A549 (cell line): ENCODE results near the gene SPC24. TPM values are rescaled to one million over a fixed set of nuclear protein-coding genes. Genes with fewer than 3 reads are reported as not detected.

Experiments used
- ATAC-seq, 2 experiments: fragments of 200-7000 bp in 1 of 2; fragments of >200 bp in 1 of 2; cut with Nextera tagmentation in 1 of 2; cut with Tn5 transposase in 1 of 2; 3 replicates each; pipeline versions ENCODE4 v1.8.0 to v1.9.1; 2018 to 2020; ENCODE audit warnings: mild to moderate bottlenecking in 1 of 2, moderate library complexity in 1 of 2
- CTCF ChIA-PET: fragments of 300-600 bp; sonication (Branson Sonifier 250); formaldehyde crosslinking; extraction: SDS; loops from one replicate; lab custom pipeline; 2021; ENCODE audit warnings: antibody characterized with exemption, inconsistent platforms; lab: Yijun Ruan, JAX
- POLR2A ChIA-PET: fragments of 350-600 bp; formaldehyde crosslinking; extraction: SDS; loops from one replicate; lab custom pipeline; 2021; ENCODE audit warnings: antibody characterized with exemption, inconsistent platforms; lab: Yijun Ruan, JAX
- DNase-seq, 2 experiments: peaks; one replicate each; pipeline versions ENCODE4 v3.0.0 to v3.0.0-alpha.2; 2011 to 2016; ENCODE audit warnings: low read depth in 1 of 2, low spot score in 1 of 2
- FAIRE-seq: peaks from 2 replicates; lab custom pipeline; 2011; peaks lifted over from hg19 to GRCh38; lab: Jason Lieb, UNC
- H3K27ac ChIP-seq, 2 experiments: fragments of >200 bp; sonication (Bioruptor Twin); formaldehyde crosslinking; 3 replicates each; pipeline ENCODE4 v1.5.1; 2016 to 2017
- H3K4me1 ChIP-seq: fragments of >200 bp; sonication (Bioruptor Twin); formaldehyde crosslinking; 3 replicates; pipeline ENCODE4 v1.6.1; 2016
- H3K4me2 ChIP-seq: fragments of >200 bp; sonication (Bioruptor Twin); formaldehyde crosslinking; 3 replicates; pipeline ENCODE4 v1.6.1; 2016
- H3K4me3 ChIP-seq: fragments of >200 bp; sonication (Bioruptor Twin); formaldehyde crosslinking; 3 replicates; pipeline ENCODE4 v1.5.1; 2016
- H3K9me3 ChIP-seq: fragments of >200 bp; sonication (Bioruptor Twin); formaldehyde crosslinking; 3 replicates; pipeline ENCODE4 v1.6.1; 2016
- BCL3 ChIP-seq: fragments of >200 bp; sonication (Bioruptor Twin); formaldehyde crosslinking; IDR thresholded peaks from 3 replicates; pipeline ENCODE4 v1.6.1; 2016
- CEBPB ChIP-seq, 2 experiments: fragments of >200 bp in 1 of 2; sonication (Bioruptor Twin) in 1 of 2; formaldehyde crosslinking in 1 of 2; IDR thresholded peaks; 2 replicates each; pipeline ENCODE4 v1.6.1; 2012 to 2016
- CHD2 ChIP-seq: fragments of 150-350 bp; IDR thresholded peaks from 2 replicates; pipeline ENCODE4 v1.6.1; 2014; ENCODE audit warnings: low read length; ENCODE audit not compliant: partially characterized antibody
- E2F6 ChIP-seq: IDR thresholded peaks from 2 replicates; pipeline ENCODE4 v1.6.1; 2012; ENCODE audit warnings: low read depth, borderline replicate concordance
- EHF ChIP-seq: fragments of 250-450 bp; sonication (Bioruptor Pico); IDR thresholded peaks from 2 replicates; pipeline ENCODE4 v1.5.0; 2020; ENCODE audit warnings: mild to moderate bottlenecking
- ELK1 ChIP-seq: fragments of 150-350 bp; IDR thresholded peaks from 2 replicates; pipeline ENCODE4 v1.6.1; 2014; ENCODE audit warnings: low read depth, mild to moderate bottlenecking, low read length
- ESRRA ChIP-seq: fragments of 150-350 bp; IDR thresholded peaks from 2 replicates; pipeline ENCODE4 v1.6.1; 2014; ENCODE audit warnings: mild to moderate bottlenecking, low read length, borderline replicate concordance
- FOSL2 ChIP-seq, 2 experiments: fragments of 450-650 bp in 1 of 2; fragments of >200 bp in 1 of 2; sonication (Bioruptor Twin) in 1 of 2; formaldehyde crosslinking; IDR thresholded peaks; 2 replicates each; pipeline versions ENCODE4 v1.5.0 to v1.6.1; 2016 to 2020; ENCODE audit warnings: mild to moderate bottlenecking in 1 of 2, moderate library complexity in 1 of 2
- FOXS1 ChIP-seq: fragments of 250-450 bp; sonication (Bioruptor Pico); IDR thresholded peaks from 2 replicates; pipeline ENCODE4 v1.5.0; 2020; ENCODE audit warnings: mild to moderate bottlenecking, moderate library complexity
- HDAC2 ChIP-seq: fragments of 200-600 bp; sonication (generic); IDR thresholded peaks from 2 replicates; pipeline ENCODE4 v1.6.1; 2016
- HOXB13 ChIP-seq: fragments of 250-450 bp; sonication (Bioruptor Pico); IDR thresholded peaks from 2 replicates; pipeline ENCODE4 v1.5.0; 2020; ENCODE audit warnings: low read depth, mild to moderate bottlenecking, moderate library complexity
- HOXB5 ChIP-seq: fragments of 250-450 bp; sonication (Bioruptor Pico); IDR thresholded peaks from 2 replicates; pipeline ENCODE4 v1.5.0; 2020; ENCODE audit warnings: mild to moderate bottlenecking, moderate library complexity
- JUN ChIP-seq, 2 experiments: fragments of >200 bp; sonication (Bioruptor Twin); formaldehyde crosslinking; IDR thresholded peaks; 2 replicates in 1 of 2; 3 replicates in 1 of 2; pipeline ENCODE4 v1.6.1; 2016 to 2017
- MAFK ChIP-seq: fragments of 450-650 bp; IDR thresholded peaks from 2 replicates; pipeline ENCODE4 v1.6.1; 2014; ENCODE audit not compliant: partially characterized antibody
- NPAS2 ChIP-seq: fragments of 250-450 bp; sonication (Bioruptor Pico); IDR thresholded peaks from 2 replicates; pipeline ENCODE4 v1.8.0; 2022; ENCODE audit warnings: mild to moderate bottlenecking, moderate library complexity, borderline replicate concordance
- PHF8 ChIP-seq: fragments of 200-600 bp; sonication (generic); IDR thresholded peaks from 2 replicates; pipeline ENCODE4 v1.6.1; 2016; ENCODE audit warnings: low read depth, mild to moderate bottlenecking, antibody characterized with exemption, moderate library complexity, borderline replicate concordance
- POLR2AphosphoS2 ChIP-seq: conservative IDR thresholded peaks from 2 replicates; pipeline ENCODE4 v1.6.1; 2012; ENCODE audit warnings: low read length, improper control_type of control experiment, inconsistent platforms
- REST ChIP-seq: fragments of 200-600 bp; sonication (generic); IDR thresholded peaks from 2 replicates; pipeline ENCODE4 v1.6.1; 2016; ENCODE audit warnings: antibody characterized with exemption, mild to moderate bottlenecking, moderate library complexity
- TFCP2L1 ChIP-seq: fragments of 250-450 bp; sonication (Bioruptor Pico); IDR thresholded peaks from 2 replicates; pipeline ENCODE4 v1.5.0; 2021; ENCODE audit warnings: mild to moderate bottlenecking
- WGBS: methylation state at CpG from one replicate; pipeline ENCODE4 v1.1.6; 2017; ENCODE audit errors: missing lambda C conversion rate; 5-methylcytosine and 5-hydroxymethylcytosine counted together
- polyA plus RNA-seq, 4 experiments: library from polyadenylated mRNA; depleted of rRNA in 3 of 4; stranded (reverse); fragments of >200 nt; fragmentation: RNase III in 1 of 4; extraction: RNeasy Plus Mini Kit Qiagen cat#74134 plus additional on column Dnase treatment in 1 of 4; gene quantifications; 2 replicates in 3 of 4; 3 replicates in 1 of 4; pipeline ENCODE4 v1.2.3, GENCODE V29; 2011 to 2017
- TF ChIP-seq, protein P1 (sequence below): fragments of 250-450 bp; sonication (Bioruptor Pico); IDR thresholded peaks from 2 replicates; pipeline ENCODE4 v1.5.0; 2021; ENCODE audit warnings: mild to moderate bottlenecking, moderate library complexity, borderline replicate concordance
- TF ChIP-seq, protein P2 (sequence below): fragments of 450-650 bp; IDR thresholded peaks from 2 replicates; pipeline ENCODE4 v1.6.1; 2014; ENCODE audit warnings: antibody characterized with exemption

SPC24 gene
- polyA plus RNA-seq, 2 of the 4 experiments (the other 2 are of a cell fraction): 16.5 to 22.2 TPM

DNA sequence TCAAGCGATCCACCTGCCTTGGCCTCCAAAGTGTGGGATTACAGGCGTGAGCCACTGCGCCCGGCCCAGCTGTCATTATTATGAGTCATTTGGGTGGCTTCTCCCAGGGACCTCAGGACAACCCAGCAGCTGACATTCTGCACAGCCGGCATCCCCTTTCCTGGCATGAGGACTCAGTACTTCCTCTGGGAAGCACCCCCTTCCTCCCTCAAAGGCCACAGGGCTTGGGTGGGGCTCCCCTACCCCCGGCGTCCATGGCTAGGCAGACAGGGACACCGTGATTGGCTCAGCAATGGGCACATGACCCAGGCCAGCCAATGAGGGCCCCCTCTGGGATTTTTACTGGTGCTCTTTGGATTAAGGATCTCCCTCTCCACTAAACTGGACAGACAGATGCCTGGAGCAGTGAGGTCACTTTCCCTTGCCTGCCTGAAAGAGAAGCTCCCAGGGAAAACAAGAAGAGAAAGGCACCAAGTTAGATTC, 35.7 kb upstream of the SPC24 start:
- peak; percentile 75 to 85 for ATAC-seq
- POLR2A ChIA-PET: no interaction called here
- CTCF ChIA-PET: interaction anchor here (0.6 to 3.1 kb wide), 3 partner anchors 53 to 106 kb away, joined by 3 to 9 read pairs (median 4); no protein-coding TSS in a partner anchor
- TF ChIP-seq CHD2: no peak
- TF ChIP-seq, protein P1, sequence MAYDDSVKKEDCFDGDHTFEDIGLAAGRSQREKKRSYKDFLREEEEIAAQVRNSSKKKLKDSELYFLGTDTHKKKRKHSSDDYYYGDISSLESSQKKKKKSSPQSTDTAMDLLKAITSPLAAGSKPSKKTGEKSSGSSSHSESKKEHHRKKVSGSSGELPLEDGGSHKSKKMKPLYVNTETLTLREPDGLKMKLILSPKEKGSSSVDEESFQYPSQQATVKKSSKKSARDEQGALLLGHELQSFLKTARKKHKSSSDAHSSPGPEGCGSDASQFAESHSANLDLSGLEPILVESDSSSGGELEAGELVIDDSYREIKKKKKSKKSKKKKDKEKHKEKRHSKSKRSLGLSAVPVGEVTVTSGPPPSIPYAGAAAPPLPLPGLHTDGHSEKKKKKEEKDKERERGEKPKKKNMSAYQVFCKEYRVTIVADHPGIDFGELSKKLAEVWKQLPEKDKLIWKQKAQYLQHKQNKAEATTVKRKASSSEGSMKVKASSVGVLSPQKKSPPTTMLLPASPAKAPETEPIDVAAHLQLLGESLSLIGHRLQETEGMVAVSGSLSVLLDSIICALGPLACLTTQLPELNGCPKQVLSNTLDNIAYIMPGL (CRISPR knock-in tag): no peak
- TF ChIP-seq HOXB13 (CRISPR knock-in tag): no peak
- TF ChIP-seq, protein P2, sequence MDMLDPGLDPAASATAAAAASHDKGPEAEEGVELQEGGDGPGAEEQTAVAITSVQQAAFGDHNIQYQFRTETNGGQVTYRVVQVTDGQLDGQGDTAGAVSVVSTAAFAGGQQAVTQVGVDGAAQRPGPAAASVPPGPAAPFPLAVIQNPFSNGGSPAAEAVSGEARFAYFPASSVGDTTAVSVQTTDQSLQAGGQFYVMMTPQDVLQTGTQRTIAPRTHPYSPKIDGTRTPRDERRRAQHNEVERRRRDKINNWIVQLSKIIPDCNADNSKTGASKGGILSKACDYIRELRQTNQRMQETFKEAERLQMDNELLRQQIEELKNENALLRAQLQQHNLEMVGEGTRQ: peak; percentile 86
- TF ChIP-seq EHF (CRISPR knock-in tag): no peak
- no peak for TF ChIP-seq FOXS1 (CRISPR knock-in tag)
- TF ChIP-seq E2F6: no peak
- no peak for TF ChIP-seq ESRRA
- no peak for TF ChIP-seq HDAC2
- no peak for TF ChIP-seq FOSL2 (IDR thresholded peaks at IDR 0.05)
- TF ChIP-seq FOSL2 (CRISPR knock-in tag; IDR thresholded peaks at IDR 0.05): 0 out of 2 replicates have a peak, but pooled peaks have one; percentile 17
- no peak for TF ChIP-seq ELK1
- FAIRE-seq: no peak
- 79% methylated on average over 4 of the region's 8 CpGs for WGBS
- DNase-seq: peak; percentile 51 to 67
- Histone ChIP-seq H3K4me2 (no peak overlapping the region; the same call in 2 of the 3 replicates), H3K4me1 (peaks cover 38% of the 10 kb centered on the region), H3K4me3 (no peak overlapping the region), H3K27ac (no peak overlapping the region), H3K9me3 (no peaks in the 10 kb centered on the region)

DNA sequence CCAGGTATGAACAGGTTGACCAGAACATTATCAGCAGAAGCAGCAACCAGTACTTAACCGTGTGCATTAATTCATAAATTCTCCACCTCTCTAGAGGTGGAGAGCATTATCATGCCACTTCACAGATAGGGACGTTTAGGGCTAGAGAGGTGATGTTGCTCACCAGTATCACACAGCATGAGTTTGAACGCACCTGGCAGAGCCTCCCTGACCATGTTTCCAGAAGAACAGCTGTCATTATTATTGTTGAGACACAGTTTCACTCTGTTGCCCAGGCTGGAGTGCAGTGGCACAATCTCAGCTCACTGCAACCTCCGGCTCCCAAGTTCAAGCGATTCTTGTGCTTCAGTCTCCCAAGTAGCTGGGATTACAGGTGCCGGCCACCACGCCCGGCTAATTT, 34.9 kb upstream of the SPC24 start:
- ATAC-seq: no peak
- CTCF ChIA-PET: interaction anchor here (3.1 kb wide), 1 partner anchor 52 kb away, joined by 9 read pairs; no protein-coding TSS in a partner anchor
- no peak overlapping the region for H3K4me3 ChIP-seq
- no peaks in the 10 kb centered on the region for H3K9me3 ChIP-seq
- 92% methylated on average over 6 of the region's 8 CpGs for WGBS
- peak overlapping the region in 1 of 2 experiments; percentile 76; a peak in 2 of 6 replicates for H3K27ac ChIP-seq
- POLR2A ChIA-PET: no interaction called here
- DNase-seq: no peak
- H3K4me1 ChIP-seq: peaks cover 30% of the 10 kb centered on the region
- FAIRE-seq: no peak
- peak overlapping the region; percentile 56; the same call in 1 of the 3 replicates for H3K4me2 ChIP-seq
- TF ChIP-seq CHD2 (no peak), REST (no peak), PHF8 (no peak), HOXB13 (CRISPR knock-in tag) (no peak), NPAS2 (CRISPR knock-in tag) (no peak), MAFK (no peak), CEBPB (IDR thresholded peaks at IDR 0.05) (no peak), HDAC2 (no peak), BCL3 (no peak), JUN (IDR thresholded peaks at IDR 0.05) (no peak), EHF (CRISPR knock-in tag) (no peak), TFCP2L1 (CRISPR knock-in tag) (no peak), POLR2AphosphoS2 (no peak), HOXB5 (CRISPR knock-in tag) (no peak)
- TF ChIP-seq, protein P1 (CRISPR knock-in tag): no peak
- TF ChIP-seq, protein P2: no peak
